Liver (tissue), 9 donors: Measurements from ENCODE around the gene ANKRD13D. TPM values are rescaled to one million over a fixed set of nuclear protein-coding genes. Genes with fewer than 3 reads are reported as not detected.
A peak's percentile ranks its signal among the peaks of the same experiment; 100 is the strongest.

ENCODE experiments used
- DNase-seq: peaks from one replicate; pipeline ENCODE4 v3.0.0-alpha.2; 2017; ENCODE audit warnings: low spot score
- H3K27ac ChIP-seq, 2 donors: one replicate each; pipeline ENCODE4 v1.7.0; 2013; ENCODE audit warnings: inconsistent platforms in 2 of 2, low read length in 2 of 2, control low read depth in 1 of 2, low read depth in 1 of 2, mild to moderate bottlenecking in 1 of 2
- H3K27me3 ChIP-seq, 4 donors: one replicate each; pipeline versions ENCODE4 v1.6.1 to v1.7.0; 2013; ENCODE audit warnings: low read length in 3 of 4, inconsistent platforms in 1 of 4, mild to moderate bottlenecking in 1 of 4, moderate library complexity in 1 of 4; ENCODE audit not compliant: control insufficient read depth in 4 of 4, insufficient read depth in 4 of 4
- H3K36me3 ChIP-seq, 4 donors: one replicate each; pipeline versions ENCODE4 v1.6.1 to v1.7.0; 2013; ENCODE audit warnings: low read length in 3 of 4, mild to moderate bottlenecking in 3 of 4, low read depth in 1 of 4, moderate library complexity in 1 of 4; ENCODE audit not compliant: control insufficient read depth in 4 of 4, insufficient read depth in 3 of 4
- H3K4me1 ChIP-seq, 4 donors: one replicate each; pipeline versions ENCODE4 v1.6.1 to v1.7.0; 2013; ENCODE audit warnings: low read length in 3 of 4, mild to moderate bottlenecking in 3 of 4, moderate library complexity in 1 of 4; ENCODE audit not compliant: control insufficient read depth in 4 of 4, insufficient read depth in 4 of 4
- H3K4me3 ChIP-seq, 3 donors: one replicate each; pipeline versions ENCODE4 v1.6.1 to v1.7.0; 2013; ENCODE audit warnings: low read length in 3 of 3, control low read depth in 1 of 3, low read depth in 1 of 3, mild to moderate bottlenecking in 1 of 3
- H3K9ac ChIP-seq, 2 donors: one replicate each; pipeline ENCODE4 v1.7.0; 2013; ENCODE audit warnings: low read length in 2 of 2, mild to moderate bottlenecking in 2 of 2, moderate library complexity in 2 of 2, control low read depth in 1 of 2, low read depth in 1 of 2
- H3K9me3 ChIP-seq, 4 donors: one replicate each; pipeline versions ENCODE4 v1.6.1 to v1.7.0; 2013; ENCODE audit warnings: low read length in 3 of 4; ENCODE audit not compliant: control insufficient read depth in 4 of 4
- ATF3 ChIP-seq: IDR thresholded peaks from 2 replicates; pipeline ENCODE4 v1.6.1; 2016; ENCODE audit warnings: antibody characterized with exemption
- CTCF ChIP-seq: fragments of 150-350 bp; IDR thresholded peaks from 2 replicates; pipeline ENCODE4 v1.5.1; 2017; ENCODE audit warnings: improper control_type of control experiment, low read depth, low read length; ENCODE audit not compliant: missing input control
- EGR1 ChIP-seq, 2 donors: IDR thresholded peaks; 2 replicates each; pipeline ENCODE4 v1.6.1; 2016 to 2018; ENCODE audit warnings: antibody characterized with exemption in 2 of 2, low read depth in 2 of 2
- FOXA1 ChIP-seq: IDR thresholded peaks from 2 replicates; pipeline ENCODE4 v1.6.1; 2016; ENCODE audit warnings: antibody characterized with exemption
- FOXA2 ChIP-seq: IDR thresholded peaks from 2 replicates; pipeline ENCODE4 v1.6.1; 2016; ENCODE audit warnings: antibody characterized with exemption
- GABPA ChIP-seq, 2 donors: IDR thresholded peaks in 1 of 2; conservative IDR thresholded peaks in 1 of 2; 2 replicates each; pipeline ENCODE4 v1.6.1; 2016; ENCODE audit warnings: antibody characterized with exemption in 2 of 2, mild to moderate bottlenecking in 1 of 2, moderate library complexity in 1 of 2
- HNF4A ChIP-seq, 2 donors: conservative IDR thresholded peaks; 2 replicates each; pipeline ENCODE4 v1.6.1; 2016; ENCODE audit warnings: antibody characterized with exemption in 2 of 2, mild to moderate bottlenecking in 2 of 2
- HNF4G ChIP-seq: IDR thresholded peaks from 2 replicates; pipeline ENCODE4 v1.6.1; 2016; ENCODE audit warnings: antibody characterized with exemption
- JUND ChIP-seq, 2 donors: IDR thresholded peaks; 2 replicates each; pipeline ENCODE4 v1.6.1; 2016; ENCODE audit warnings: antibody characterized with exemption in 2 of 2
- MAX ChIP-seq: IDR thresholded peaks from 2 replicates; pipeline ENCODE4 v1.6.1; 2016; ENCODE audit warnings: antibody characterized with exemption
- NR2F2 ChIP-seq: IDR thresholded peaks from 2 replicates; pipeline ENCODE4 v1.6.1; 2016; ENCODE audit warnings: antibody characterized with exemption
- RAD21 ChIP-seq, 2 donors: IDR thresholded peaks; 2 replicates each; pipeline ENCODE4 v1.6.1; 2016; ENCODE audit warnings: antibody characterized with exemption in 2 of 2, mild to moderate bottlenecking in 2 of 2
- REST ChIP-seq: IDR thresholded peaks from 2 replicates; pipeline ENCODE4 v1.6.1; 2016; ENCODE audit warnings: antibody characterized with exemption, mild to moderate bottlenecking
- SP1 ChIP-seq: IDR thresholded peaks from 2 replicates; pipeline ENCODE4 v1.6.1; 2018; ENCODE audit warnings: antibody characterized with exemption, mild to moderate bottlenecking
- TAF1 ChIP-seq: conservative IDR thresholded peaks from 2 replicates; pipeline ENCODE4 v1.6.1; 2016; ENCODE audit warnings: antibody characterized with exemption, mild to moderate bottlenecking
- YY1 ChIP-seq: IDR thresholded peaks from 2 replicates; pipeline ENCODE4 v1.6.1; 2016; ENCODE audit warnings: antibody characterized with exemption, mild to moderate bottlenecking
- ZBTB33 ChIP-seq: IDR thresholded peaks from 2 replicates; pipeline ENCODE4 v1.6.1; 2016; ENCODE audit warnings: antibody characterized with exemption
- WGBS: extraction: QIAGEN DNeasy Blood & Tissue Kit; methylation state at CpG from one replicate; pipeline ENCODE4 v1.1.7; 2013; 5-methylcytosine and 5-hydroxymethylcytosine counted together
- polyA plus RNA-seq, 2 donors: library from polyadenylated mRNA; stranded (reverse) in 1 of 2; unstranded in 1 of 2; fragments of 200-250 nt in 1 of 2; fragments of >200 nt in 1 of 2; fragmentation: Nextera tagmentation in 1 of 2; extraction: Ambion mirVana in 1 of 2; gene quantifications; one replicate each; pipeline versions ENCODE4 v1.2.1 to v1.2.3, GENCODE V29; 2013 to 2015
- total RNA-seq, 2 donors: library from RNA; depleted of rRNA; stranded (reverse); fragments of >200 nt; gene quantifications; one replicate each; pipeline ENCODE4 v1.2.3, GENCODE V29; 2014
- donor health status: healthy.
- donor health status: healthy.
- donor health status: healthy.
- donor health status: healthy.
- donor health status: healthy.

Gene ANKRD13D
- total and polyA plus RNA-seq, 4 donors: 5.5 to 15.0 (median 5.9) TPM

GRCh38 chr11:67303132-67303834, 14.2 kb downstream of the ANKRD13D start, which contains the start of gene SSH3:
TSS of gene SSH3 (plus strand) at chr11:67303530. CDS start at chr11:67303626, 96 bp downstream.
- TF ChIP-seq HNF4A (conservative IDR thresholded peaks at IDR 0.05): peak in 1 of 2 donors; percentile 54
- TF ChIP-seq ATF3: no peak
- TF ChIP-seq CTCF: no peak
- TF ChIP-seq RAD21 (IDR thresholded peaks at IDR 0.05): peak in 1 of 2 donors; percentile 12
- TF ChIP-seq EGR1 (IDR thresholded peaks at IDR 0.05; ENCODE audit: low read depth in 2 of 2): peak; percentile 35 to 64
- no peak for TF ChIP-seq MAX
- Histone ChIP-seq H3K9ac (peak within 1 kb of the TSS; percentile 58 to 62), H3K4me1 (peaks cover 13 to 35% (median 20%) of the 10 kb centered on the region in 4 donors), H3K9me3 (no peaks in the 10 kb centered on the region), H3K36me3 (peaks cover 6 to 21% (median 8%) of the 10 kb centered on the region in 4 donors), H3K27me3 (no peaks in the 10 kb centered on the region), H3K4me3 (peak within 1 kb of the TSS; percentile 71 to 88 (median 83)), H3K27ac (peak within 1 kb of the TSS; percentile 74 to 75)
- peak; percentile 64 for DNase-seq
- 1% methylated on average over 65 of the region's 65 CpGs for WGBS

- H3K4me1 ChIP-seq: peaks cover 13 to 35% (median 20%) of the 10 kb centered on the region in 4 donors
- peak overlapping the region in 1 of 2 donors; percentile 43 for H3K27ac ChIP-seq
- WGBS: 7% methylated on average over 43 of the region's 43 CpGs
- DNase-seq: no peak
- H3K27me3 ChIP-seq: no peaks in the 10 kb centered on the region
- peak overlapping the region; percentile 70 to 88 (median 83) for H3K4me3 ChIP-seq
- H3K9ac ChIP-seq: peak overlapping the region in 1 of 2 donors; percentile 50
- H3K9me3 ChIP-seq: no peaks in the 10 kb centered on the region
- TF ChIP-seq ZBTB33 (no peak), FOXA2 (no peak), FOXA1 (no peak), HNF4A (conservative IDR thresholded peaks at IDR 0.05) (no peak), GABPA (IDR thresholded peaks at IDR 0.05 in 1 of 2, conservative IDR thresholded peaks at IDR 0.05 in 1 of 2) (no peak), RAD21 (IDR thresholded peaks at IDR 0.05) (no peak), EGR1 (IDR thresholded peaks at IDR 0.05; ENCODE audit: low read depth in 2 of 2) (no peak), JUND (IDR thresholded peaks at IDR 0.05) (no peak), HNF4G (no peak), CTCF (no peak), YY1 (no peak), NR2F2 (no peak), REST (no peak), MAX (no peak), ATF3 (no peak), SP1 (no peak), TAF1 (no peak)
- peaks cover 8 to 23% (median 10%) of the 10 kb centered on the region in 4 donors for H3K36me3 ChIP-seq
Observed at GRCh38 chr11:67303835-67304411, 14.8 kb downstream of the ANKRD13D start.
